Measurements from ENCODE around the gene COPS7A. TPM values are rescaled to one million over a fixed set of nuclear protein-coding genes. Genes with fewer than 3 reads are reported as not detected.

The COPS7A gene
- polyA plus RNA-seq, 3 donors, result 70.1 to 77.1 (median 72.3) TPM

DNA sequence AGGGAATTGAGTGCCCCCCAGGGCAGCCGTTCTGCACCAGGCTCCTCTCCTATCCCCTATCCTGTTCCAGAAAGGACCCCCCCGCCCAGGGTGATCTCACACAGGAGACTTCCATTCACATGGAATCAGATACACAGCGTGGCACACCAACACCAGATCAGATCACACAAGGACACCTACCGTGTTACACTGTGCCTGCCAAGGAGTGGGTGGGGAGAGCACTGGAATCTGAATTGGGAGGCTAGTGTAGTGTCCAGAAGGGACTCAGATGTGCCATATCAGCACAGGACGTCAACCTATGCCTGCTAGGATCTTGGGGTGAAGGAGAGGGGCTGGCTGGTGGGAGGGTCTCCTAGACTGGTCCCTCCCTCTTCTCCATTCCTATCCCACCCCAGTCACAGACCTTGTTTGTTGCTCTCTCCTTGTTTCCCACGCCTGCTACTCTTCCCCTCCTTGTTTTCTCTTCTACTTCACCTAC is 44.6 kb downstream of the COPS7A start:
- intact Hi-C loops (cut with micrococcal nuclease), result no loop called here

DNA sequence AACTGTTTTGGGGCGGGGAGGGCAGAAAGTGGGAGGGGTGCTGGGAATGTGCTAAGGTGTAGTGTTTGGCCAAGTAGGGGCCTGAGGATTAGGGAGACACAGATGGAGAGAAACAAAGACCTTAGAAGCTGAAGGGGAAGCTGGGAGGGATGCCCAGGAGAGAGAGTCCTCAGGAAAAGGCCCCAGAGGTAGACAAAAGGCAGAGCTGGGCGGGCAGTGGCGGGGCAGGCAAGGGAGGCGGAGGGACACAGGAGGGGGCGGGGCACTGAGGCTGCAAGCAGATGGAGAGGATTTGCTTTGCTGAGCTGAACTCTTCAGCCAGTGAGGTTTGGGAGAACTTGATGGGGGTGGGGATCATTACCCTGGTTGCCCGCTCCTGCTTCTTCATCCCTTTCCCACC is 45.1 kb downstream of the COPS7A start:
- peak overlapping the region in 1 of 2 donors; percentile 54 for H3K4me3 Mint-ChIP-seq
- H3K4me3 ChIP-seq (replicated peaks in 1 of 3; ENCODE audit: low read depth in 2 of 3, low read length in 3 of 3), result no peak overlapping the region
- no peak overlapping the region for H3K27ac ChIP-seq (ENCODE audit: low read depth in 1 of 2, low read length in 2 of 2)
- no peak for DNase-seq
- H3K9me3 ChIP-seq (replicated peaks in 1 of 2; ENCODE audit: control insufficient read depth in 1 of 2, insufficient read depth in 1 of 2, low read length in 2 of 2), result peaks cover 0 to 9% of the 10 kb centered on the region in 2 donors
- H3K4me2 ChIP-seq (replicated peaks; ENCODE audit: extremely low read depth, low read length, poor library complexity, severe bottlenecking), result no peak overlapping the region
- H4K20me1 ChIP-seq (ENCODE audit: insufficient read depth, low read length), result no peaks in the 10 kb centered on the region
- H3K27ac Mint-ChIP-seq, result no peak overlapping the region
- intact Hi-C loops (cut with micrococcal nuclease), result no loop called here
- no peak overlapping the region for H2AFZ ChIP-seq (ENCODE audit: insufficient read depth, low read depth, low read length, poor library complexity, severe bottlenecking)
- TF ChIP-seq, protein P1, sequence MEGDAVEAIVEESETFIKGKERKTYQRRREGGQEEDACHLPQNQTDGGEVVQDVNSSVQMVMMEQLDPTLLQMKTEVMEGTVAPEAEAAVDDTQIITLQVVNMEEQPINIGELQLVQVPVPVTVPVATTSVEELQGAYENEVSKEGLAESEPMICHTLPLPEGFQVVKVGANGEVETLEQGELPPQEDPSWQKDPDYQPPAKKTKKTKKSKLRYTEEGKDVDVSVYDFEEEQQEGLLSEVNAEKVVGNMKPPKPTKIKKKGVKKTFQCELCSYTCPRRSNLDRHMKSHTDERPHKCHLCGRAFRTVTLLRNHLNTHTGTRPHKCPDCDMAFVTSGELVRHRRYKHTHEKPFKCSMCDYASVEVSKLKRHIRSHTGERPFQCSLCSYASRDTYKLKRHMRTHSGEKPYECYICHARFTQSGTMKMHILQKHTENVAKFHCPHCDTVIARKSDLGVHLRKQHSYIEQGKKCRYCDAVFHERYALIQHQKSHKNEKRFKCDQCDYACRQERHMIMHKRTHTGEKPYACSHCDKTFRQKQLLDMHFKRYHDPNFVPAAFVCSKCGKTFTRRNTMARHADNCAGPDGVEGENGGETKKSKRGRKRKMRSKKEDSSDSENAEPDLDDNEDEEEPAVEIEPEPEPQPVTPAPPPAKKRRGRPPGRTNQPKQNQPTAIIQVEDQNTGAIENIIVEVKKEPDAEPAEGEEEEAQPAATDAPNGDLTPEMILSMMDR (IDR thresholded peaks at IDR 0.05), result no peak
- H3K4me1 Mint-ChIP-seq, result peaks cover 64% of the 10 kb centered on the region
- H3K9me3 Mint-ChIP-seq, result peaks cover 0 to 10% (median 7%) of the 10 kb centered on the region in 7 donors
- 79% methylated on average over 3 of the region's 6 CpGs for WGBS (ENCODE audit: insufficient coverage)
- peaks cover 28 to 65% of the 10 kb centered on the region in 2 donors for H3K27me3 ChIP-seq (ENCODE audit: control insufficient read depth in 2 of 2, insufficient read depth in 2 of 2, low read length in 2 of 2)
- peaks cover 58 to 81% (median 77%) of the 10 kb centered on the region in 3 donors for H3K27me3 Mint-ChIP-seq (ENCODE audit: low read depth in 3 of 3)
- peaks cover 8 to 21% of the 10 kb centered on the region in 2 donors for H3K36me3 Mint-ChIP-seq
- peaks cover 49 to 67% of the 10 kb centered on the region in 2 donors for H3K4me1 ChIP-seq (ENCODE audit: control insufficient read depth in 1 of 2, insufficient read depth in 2 of 2, low read length in 2 of 2)
- no peaks in the 10 kb centered on the region for H3K36me3 ChIP-seq (replicated peaks in 1 of 2; ENCODE audit: control insufficient read depth in 1 of 2, insufficient read depth in 2 of 2, low read length in 2 of 2)
- no peak overlapping the region for H3K9ac ChIP-seq (ENCODE audit: insufficient read depth, low read length, poor library complexity, severe bottlenecking)
- no peaks in the 10 kb centered on the region for H3K79me2 ChIP-seq (ENCODE audit: insufficient read depth, low read length)

More for the DNA sequence above, 44.6 kb downstream of the COPS7A start:
- H3K79me2 ChIP-seq (ENCODE audit: insufficient read depth, low read length), result no peaks in the 10 kb centered on the region
- H3K4me3 ChIP-seq (replicated peaks in 1 of 3; ENCODE audit: low read depth in 2 of 3, low read length in 3 of 3), result no peak overlapping the region
- no peaks in the 10 kb centered on the region for H4K20me1 ChIP-seq (ENCODE audit: insufficient read depth, low read length)
- H3K9ac ChIP-seq (ENCODE audit: insufficient read depth, low read length, poor library complexity, severe bottlenecking), result no peak overlapping the region
- peaks cover 26 to 66% of the 10 kb centered on the region in 2 donors for H3K27me3 ChIP-seq (ENCODE audit: control insufficient read depth in 2 of 2, insufficient read depth in 2 of 2, low read length in 2 of 2)
- TF ChIP-seq, protein P1 (IDR thresholded peaks at IDR 0.05), result no peak
- peaks cover 8 to 21% of the 10 kb centered on the region in 2 donors for H3K36me3 Mint-ChIP-seq
- peak overlapping the region in 1 of 7 donors; percentile 4 for H3K27ac Mint-ChIP-seq
- no peak overlapping the region for H2AFZ ChIP-seq (ENCODE audit: insufficient read depth, low read depth, low read length, poor library complexity, severe bottlenecking)
- no peak overlapping the region for H3K4me2 ChIP-seq (replicated peaks; ENCODE audit: extremely low read depth, low read length, poor library complexity, severe bottlenecking)
- DNase-seq, result no peak
- H3K4me3 Mint-ChIP-seq, result peak overlapping the region in 1 of 2 donors; percentile 81
- peaks cover 58 to 79% (median 78%) of the 10 kb centered on the region in 3 donors for H3K27me3 Mint-ChIP-seq (ENCODE audit: low read depth in 3 of 3)
- H3K4me1 ChIP-seq (ENCODE audit: control insufficient read depth in 1 of 2, insufficient read depth in 2 of 2, low read length in 2 of 2), result peaks cover 52 to 65% of the 10 kb centered on the region in 2 donors
- H3K4me1 Mint-ChIP-seq, result peaks cover 65% of the 10 kb centered on the region
- H3K9me3 Mint-ChIP-seq, result peaks cover 0 to 10% (median 7%) of the 10 kb centered on the region in 7 donors
- H3K36me3 ChIP-seq (replicated peaks in 1 of 2; ENCODE audit: control insufficient read depth in 1 of 2, insufficient read depth in 2 of 2, low read length in 2 of 2), result no peaks in the 10 kb centered on the region
- H3K27ac ChIP-seq (ENCODE audit: low read depth in 1 of 2, low read length in 2 of 2), result no peak overlapping the region
- 100% methylated on average over 1 of the region's 6 CpGs for WGBS (ENCODE audit: insufficient coverage)
- H3K9me3 ChIP-seq (replicated peaks in 1 of 2; ENCODE audit: control insufficient read depth in 1 of 2, insufficient read depth in 1 of 2, low read length in 2 of 2), result peaks cover 0 to 8% of the 10 kb centered on the region in 2 donors

Measured in CD14-positive monocyte (primary cell).